HL-60 (cell line): Measurements from ENCODE around the gene SPX.

Experiments used
- GABPA ChIP-seq: IDR thresholded peaks from 2 replicates; pipeline ENCODE4 v1.6.1; 2012; ENCODE audit warnings: low read depth
- POLR2AphosphoS5 ChIP-seq: IDR thresholded peaks from 2 replicates; pipeline ENCODE4 v1.6.1; 2012; ENCODE audit warnings: low read depth
- REST ChIP-seq: IDR thresholded peaks from 2 replicates; pipeline ENCODE4 v1.6.1; 2012; ENCODE audit warnings: low read depth; ENCODE audit not compliant: insufficient replicate concordance
- SPI1 ChIP-seq: IDR thresholded peaks from 2 replicates; pipeline ENCODE4 v1.6.1; 2012; ENCODE audit warnings: low read depth, mild to moderate bottlenecking, borderline replicate concordance
- TF ChIP-seq, protein P1 (sequence below): IDR thresholded peaks from one replicate; pipeline ENCODE4 v1.5.1; 2011; ENCODE audit warnings: low read length, control low read depth, inconsistent platforms; ENCODE audit not compliant: insufficient read depth

GRCh38 chr12:21542403-21542802 is 16.3 kb downstream of the SPX start:
- TF ChIP-seq, protein P1, sequence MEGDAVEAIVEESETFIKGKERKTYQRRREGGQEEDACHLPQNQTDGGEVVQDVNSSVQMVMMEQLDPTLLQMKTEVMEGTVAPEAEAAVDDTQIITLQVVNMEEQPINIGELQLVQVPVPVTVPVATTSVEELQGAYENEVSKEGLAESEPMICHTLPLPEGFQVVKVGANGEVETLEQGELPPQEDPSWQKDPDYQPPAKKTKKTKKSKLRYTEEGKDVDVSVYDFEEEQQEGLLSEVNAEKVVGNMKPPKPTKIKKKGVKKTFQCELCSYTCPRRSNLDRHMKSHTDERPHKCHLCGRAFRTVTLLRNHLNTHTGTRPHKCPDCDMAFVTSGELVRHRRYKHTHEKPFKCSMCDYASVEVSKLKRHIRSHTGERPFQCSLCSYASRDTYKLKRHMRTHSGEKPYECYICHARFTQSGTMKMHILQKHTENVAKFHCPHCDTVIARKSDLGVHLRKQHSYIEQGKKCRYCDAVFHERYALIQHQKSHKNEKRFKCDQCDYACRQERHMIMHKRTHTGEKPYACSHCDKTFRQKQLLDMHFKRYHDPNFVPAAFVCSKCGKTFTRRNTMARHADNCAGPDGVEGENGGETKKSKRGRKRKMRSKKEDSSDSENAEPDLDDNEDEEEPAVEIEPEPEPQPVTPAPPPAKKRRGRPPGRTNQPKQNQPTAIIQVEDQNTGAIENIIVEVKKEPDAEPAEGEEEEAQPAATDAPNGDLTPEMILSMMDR = no peak
- TF ChIP-seq REST (no peak), POLR2AphosphoS5 (no peak), GABPA (no peak), SPI1 (no peak)
